Measurements from ENCODE around the gene WDTC1. TPM values are rescaled to one million over a fixed set of nuclear protein-coding genes. Genes with fewer than 3 reads are reported as not detected.

The WDTC1 gene
- total and polyA plus RNA-seq, 2 of the 13 experiments (the other 11 are each of a cell fraction or from before 2014, with no cell fraction given), result 5.5 TPM

DNA sequence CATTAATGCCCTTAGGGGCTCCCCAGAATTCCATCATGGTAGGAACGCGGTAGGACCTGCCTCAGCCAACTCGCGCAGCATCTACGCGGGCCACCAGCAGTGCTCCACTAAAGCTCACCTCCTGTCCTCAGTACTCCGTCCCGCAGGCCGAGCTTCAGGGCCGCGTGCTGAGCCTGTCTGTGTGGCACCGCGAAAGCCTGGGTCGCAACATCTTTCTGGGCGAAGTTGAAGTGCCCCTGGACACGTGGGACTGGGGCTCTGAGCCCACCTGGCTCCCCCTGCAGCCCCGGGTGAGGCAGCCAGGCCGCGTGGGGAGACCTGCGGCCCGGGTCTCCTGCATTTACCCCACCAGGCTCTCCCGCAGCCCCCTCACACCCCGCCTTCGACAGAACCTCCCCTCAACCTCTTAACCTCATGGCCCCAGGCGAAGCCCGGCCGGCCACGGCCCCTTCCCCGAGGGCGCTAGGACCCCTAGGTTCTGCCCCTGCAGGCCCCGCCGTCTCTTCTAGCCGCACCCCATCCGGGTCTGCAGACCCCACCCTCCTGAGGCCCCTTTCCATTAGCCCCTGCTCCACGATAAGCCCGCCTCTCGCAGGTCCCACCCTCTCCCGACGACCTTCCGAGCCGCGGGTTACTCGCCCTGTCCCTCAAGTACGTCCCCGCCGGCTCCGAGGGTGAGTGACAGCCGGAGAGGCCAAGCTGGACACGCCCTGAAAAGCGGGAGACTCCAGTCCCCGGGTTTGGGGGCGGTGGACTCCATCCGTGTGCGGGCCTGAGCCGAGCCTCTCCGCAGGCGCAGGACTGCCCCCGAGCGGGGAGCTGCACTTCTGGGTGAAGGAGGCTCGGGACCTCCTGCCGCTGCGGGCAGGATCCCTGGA is 116.5 kb downstream of the WDTC1 start (continued):
- TF ChIP-seq, protein P1, sequence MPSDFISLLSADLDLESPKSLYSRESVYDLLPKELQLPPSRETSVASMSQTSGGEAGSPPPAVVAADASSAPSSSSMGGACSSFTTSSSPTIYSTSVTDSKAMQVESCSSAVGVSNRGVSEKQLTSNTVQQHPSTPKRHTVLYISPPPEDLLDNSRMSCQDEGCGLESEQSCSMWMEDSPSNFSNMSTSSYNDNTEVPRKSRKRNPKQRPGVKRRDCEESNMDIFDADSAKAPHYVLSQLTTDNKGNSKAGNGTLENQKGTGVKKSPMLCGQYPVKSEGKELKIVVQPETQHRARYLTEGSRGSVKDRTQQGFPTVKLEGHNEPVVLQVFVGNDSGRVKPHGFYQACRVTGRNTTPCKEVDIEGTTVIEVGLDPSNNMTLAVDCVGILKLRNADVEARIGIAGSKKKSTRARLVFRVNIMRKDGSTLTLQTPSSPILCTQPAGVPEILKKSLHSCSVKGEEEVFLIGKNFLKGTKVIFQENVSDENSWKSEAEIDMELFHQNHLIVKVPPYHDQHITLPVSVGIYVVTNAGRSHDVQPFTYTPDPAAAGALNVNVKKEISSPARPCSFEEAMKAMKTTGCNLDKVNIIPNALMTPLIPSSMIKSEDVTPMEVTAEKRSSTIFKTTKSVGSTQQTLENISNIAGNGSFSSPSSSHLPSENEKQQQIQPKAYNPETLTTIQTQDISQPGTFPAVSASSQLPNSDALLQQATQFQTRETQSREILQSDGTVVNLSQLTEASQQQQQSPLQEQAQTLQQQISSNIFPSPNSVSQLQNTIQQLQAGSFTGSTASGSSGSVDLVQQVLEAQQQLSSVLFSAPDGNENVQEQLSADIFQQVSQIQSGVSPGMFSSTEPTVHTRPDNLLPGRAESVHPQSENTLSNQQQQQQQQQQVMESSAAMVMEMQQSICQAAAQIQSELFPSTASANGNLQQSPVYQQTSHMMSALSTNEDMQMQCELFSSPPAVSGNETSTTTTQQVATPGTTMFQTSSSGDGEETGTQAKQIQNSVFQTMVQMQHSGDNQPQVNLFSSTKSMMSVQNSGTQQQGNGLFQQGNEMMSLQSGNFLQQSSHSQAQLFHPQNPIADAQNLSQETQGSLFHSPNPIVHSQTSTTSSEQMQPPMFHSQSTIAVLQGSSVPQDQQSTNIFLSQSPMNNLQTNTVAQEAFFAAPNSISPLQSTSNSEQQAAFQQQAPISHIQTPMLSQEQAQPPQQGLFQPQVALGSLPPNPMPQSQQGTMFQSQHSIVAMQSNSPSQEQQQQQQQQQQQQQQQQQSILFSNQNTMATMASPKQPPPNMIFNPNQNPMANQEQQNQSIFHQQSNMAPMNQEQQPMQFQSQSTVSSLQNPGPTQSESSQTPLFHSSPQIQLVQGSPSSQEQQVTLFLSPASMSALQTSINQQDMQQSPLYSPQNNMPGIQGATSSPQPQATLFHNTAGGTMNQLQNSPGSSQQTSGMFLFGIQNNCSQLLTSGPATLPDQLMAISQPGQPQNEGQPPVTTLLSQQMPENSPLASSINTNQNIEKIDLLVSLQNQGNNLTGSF (CRISPR knock-in tag; IDR thresholded peaks at IDR 0.05), result no peak
- TF ChIP-seq ZNF841 (CRISPR knock-in tag; IDR thresholded peaks at IDR 0.05; ENCODE audit: borderline replicate concordance) (no peak), RBM22 (optimal IDR thresholded peaks at IDR 0.05; ENCODE audit: low read length) (peak; percentile 35), DNMT3B (CRISPR knock-in tag; conservative IDR thresholded peaks at IDR 0.05) (no peak), KDM4B (CRISPR knock-in tag; IDR thresholded peaks at IDR 0.05) (no peak), POLR2AphosphoS5 (IDR thresholded peaks at IDR 0.05; ENCODE audit: low read depth, low read length) (0 out of 2 replicates have a peak, but pooled peaks have one; percentile 12), ZNF572 (CRISPR knock-in tag; IDR thresholded peaks at IDR 0.05) (no peak; the same call in 1 of the 2 replicates), ZFX (CRISPR knock-in tag; IDR thresholded peaks at IDR 0.05; ENCODE audit: low read depth) (0 out of 2 replicates have a peak, but pooled peaks have one; percentile 24), SOX5 (CRISPR knock-in tag; IDR thresholded peaks at IDR 0.05; ENCODE audit: borderline replicate concordance) (peak; percentile 40; the same call in 1 of the 2 replicates), ZNF292 (CRISPR knock-in tag; IDR thresholded peaks at IDR 0.05; ENCODE audit: borderline replicate concordance, low read depth) (no peak), TCF7 (IDR thresholded peaks at IDR 0.05; ENCODE audit: low read depth) (no peak), ZBTB7B (CRISPR knock-in tag; IDR thresholded peaks at IDR 0.05) (0 out of 2 replicates have a peak, but pooled peaks have one; percentile 24), MEF2D (CRISPR knock-in tag; IDR thresholded peaks at IDR 0.05) (no peak), ZIK1 (CRISPR knock-in tag; IDR thresholded peaks at IDR 0.05; ENCODE audit: borderline replicate concordance, low read depth) (no peak), ZNF670 (CRISPR knock-in tag; IDR thresholded peaks at IDR 0.05; ENCODE audit: borderline replicate concordance) (no peak), KLF16 (CRISPR knock-in tag; IDR thresholded peaks at IDR 0.05) (no peak)
- TF ChIP-seq, protein P2, sequence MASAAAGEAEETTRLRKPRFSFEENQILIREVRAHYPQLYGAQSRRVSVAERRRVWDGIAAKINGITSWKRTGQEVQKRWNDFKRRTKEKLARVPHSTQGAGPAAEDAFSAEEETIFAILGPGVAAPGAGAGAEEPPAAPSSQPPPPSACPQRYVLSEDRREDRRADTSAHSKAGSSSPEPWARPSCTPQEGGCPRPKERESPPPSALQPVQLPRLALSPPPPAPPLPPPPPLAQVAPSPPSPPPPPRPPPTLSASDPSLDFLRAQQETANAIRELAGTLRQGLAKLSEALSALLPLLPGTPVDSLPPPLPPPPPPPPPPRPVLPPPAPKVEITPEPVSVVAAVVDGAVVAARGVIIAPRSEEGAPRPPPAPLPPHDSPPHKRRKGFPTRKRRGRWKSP (CRISPR knock-in tag; IDR thresholded peaks at IDR 0.05), result no peak
- TF ChIP-seq, protein P3, sequence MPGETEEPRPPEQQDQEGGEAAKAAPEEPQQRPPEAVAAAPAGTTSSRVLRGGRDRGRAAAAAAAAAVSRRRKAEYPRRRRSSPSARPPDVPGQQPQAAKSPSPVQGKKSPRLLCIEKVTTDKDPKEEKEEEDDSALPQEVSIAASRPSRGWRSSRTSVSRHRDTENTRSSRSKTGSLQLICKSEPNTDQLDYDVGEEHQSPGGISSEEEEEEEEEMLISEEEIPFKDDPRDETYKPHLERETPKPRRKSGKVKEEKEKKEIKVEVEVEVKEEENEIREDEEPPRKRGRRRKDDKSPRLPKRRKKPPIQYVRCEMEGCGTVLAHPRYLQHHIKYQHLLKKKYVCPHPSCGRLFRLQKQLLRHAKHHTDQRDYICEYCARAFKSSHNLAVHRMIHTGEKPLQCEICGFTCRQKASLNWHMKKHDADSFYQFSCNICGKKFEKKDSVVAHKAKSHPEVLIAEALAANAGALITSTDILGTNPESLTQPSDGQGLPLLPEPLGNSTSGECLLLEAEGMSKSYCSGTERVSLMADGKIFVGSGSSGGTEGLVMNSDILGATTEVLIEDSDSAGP (CRISPR knock-in tag; IDR thresholded peaks at IDR 0.05; ENCODE audit: borderline replicate concordance), result peak; percentile 50; the same call in 1 of the 2 replicates
- TF ChIP-seq, protein P4, sequence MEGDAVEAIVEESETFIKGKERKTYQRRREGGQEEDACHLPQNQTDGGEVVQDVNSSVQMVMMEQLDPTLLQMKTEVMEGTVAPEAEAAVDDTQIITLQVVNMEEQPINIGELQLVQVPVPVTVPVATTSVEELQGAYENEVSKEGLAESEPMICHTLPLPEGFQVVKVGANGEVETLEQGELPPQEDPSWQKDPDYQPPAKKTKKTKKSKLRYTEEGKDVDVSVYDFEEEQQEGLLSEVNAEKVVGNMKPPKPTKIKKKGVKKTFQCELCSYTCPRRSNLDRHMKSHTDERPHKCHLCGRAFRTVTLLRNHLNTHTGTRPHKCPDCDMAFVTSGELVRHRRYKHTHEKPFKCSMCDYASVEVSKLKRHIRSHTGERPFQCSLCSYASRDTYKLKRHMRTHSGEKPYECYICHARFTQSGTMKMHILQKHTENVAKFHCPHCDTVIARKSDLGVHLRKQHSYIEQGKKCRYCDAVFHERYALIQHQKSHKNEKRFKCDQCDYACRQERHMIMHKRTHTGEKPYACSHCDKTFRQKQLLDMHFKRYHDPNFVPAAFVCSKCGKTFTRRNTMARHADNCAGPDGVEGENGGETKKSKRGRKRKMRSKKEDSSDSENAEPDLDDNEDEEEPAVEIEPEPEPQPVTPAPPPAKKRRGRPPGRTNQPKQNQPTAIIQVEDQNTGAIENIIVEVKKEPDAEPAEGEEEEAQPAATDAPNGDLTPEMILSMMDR (CRISPR knock-in tag; IDR thresholded peaks at IDR 0.05), result peak; percentile 68
